Muscle layer of duodenum (tissue), 2 donors: Measurements from ENCODE around the gene ASF1A.

Experiments used
- H3K27ac ChIP-seq: one replicate; pipeline ENCODE4 v1.7.0; 2013; ENCODE audit warnings: mild to moderate bottlenecking, low read length
- H3K27me3 ChIP-seq: one replicate; pipeline ENCODE4 v1.7.0; 2013; ENCODE audit warnings: low read depth, mild to moderate bottlenecking, control low read depth, low read length
- H3K36me3 ChIP-seq, 2 donors: one replicate each; pipeline ENCODE4 v1.7.0; 2013; ENCODE audit warnings: low read length in 2 of 2, control low read depth in 1 of 2, mild to moderate bottlenecking in 1 of 2; ENCODE audit not compliant: insufficient read depth in 2 of 2, control insufficient read depth in 1 of 2
- H3K4me1 ChIP-seq, 2 donors: one replicate each; pipeline ENCODE4 v1.7.0; 2013; ENCODE audit warnings: low read length in 2 of 2, mild to moderate bottlenecking in 2 of 2, control low read depth in 1 of 2, moderate library complexity in 1 of 2; ENCODE audit not compliant: insufficient read depth in 2 of 2, control insufficient read depth in 1 of 2
- H3K4me3 ChIP-seq, 2 donors: one replicate each; pipeline ENCODE4 v1.7.0; 2013; ENCODE audit warnings: low read length in 2 of 2, low read depth in 1 of 2, mild to moderate bottlenecking in 1 of 2
- H3K9me3 ChIP-seq, 2 donors: one replicate each; pipeline ENCODE4 v1.7.0; 2013; ENCODE audit warnings: low read length in 2 of 2, control low read depth in 1 of 2, mild to moderate bottlenecking in 1 of 2; ENCODE audit not compliant: control insufficient read depth in 1 of 2
- donor health status: healthy.

Gene ASF1A

GRCh38 chr6:118896339-118897136 lies 2.6 kb downstream of the ASF1A start:
- H3K27me3 ChIP-seq, result no peaks in the 10 kb centered on the region
- H3K36me3 ChIP-seq, result peaks cover 8 to 11% of the 10 kb centered on the region in 2 donors
- no peak overlapping the region for H3K4me3 ChIP-seq
- H3K4me1 ChIP-seq, result peaks cover 12 to 19% of the 10 kb centered on the region in 2 donors
- H3K9me3 ChIP-seq, result no peaks in the 10 kb centered on the region
- H3K27ac ChIP-seq, result peak overlapping the region; percentile 19

- H3K27ac ChIP-seq, result no peak overlapping the region
- H3K4me1 ChIP-seq, result peaks cover 7 to 16% of the 10 kb centered on the region in 2 donors
These were observed 3.4 kb downstream of the ASF1A start for GRCh38 chr6:118897386-118897785.

DNA sequence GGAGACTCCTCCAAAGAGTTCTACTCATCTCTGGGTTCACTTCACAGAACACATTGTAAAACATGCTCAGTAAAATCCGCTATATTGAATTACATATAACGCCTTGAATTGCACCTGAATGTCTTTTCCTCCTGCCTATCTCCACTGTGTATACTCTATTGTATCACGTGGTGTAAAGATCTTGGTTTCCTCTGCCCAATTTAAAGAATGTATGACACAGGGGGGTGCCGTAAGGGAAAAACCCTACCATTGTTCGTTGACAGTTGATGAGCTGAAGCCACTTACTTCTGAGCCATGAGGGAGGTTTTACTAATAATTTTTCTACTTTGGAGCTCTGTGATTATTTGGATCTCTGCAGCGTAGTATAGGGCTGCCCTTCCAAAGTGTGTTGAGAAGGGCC lies 6.0 kb downstream of the ASF1A start:
- Histone ChIP-seq H3K27me3 (no peaks in the 10 kb centered on the region), H3K4me3 (no peak overlapping the region), H3K36me3 (peaks cover 20 to 22% of the 10 kb centered on the region in 2 donors), H3K27ac (no peak overlapping the region), H3K9me3 (no peaks in the 10 kb centered on the region), H3K4me1 (peaks cover 9 to 16% of the 10 kb centered on the region in 2 donors)

More at GRCh38 chr6:118897386-118897785, 3.4 kb downstream of the ASF1A start:
- no peaks in the 10 kb centered on the region for H3K27me3 ChIP-seq
- no peaks in the 10 kb centered on the region for H3K9me3 ChIP-seq
- H3K36me3 ChIP-seq, result peaks cover 8 to 11% of the 10 kb centered on the region in 2 donors
- no peak overlapping the region for H3K4me3 ChIP-seq

- Histone ChIP-seq H3K4me3 (no peak overlapping the region), H3K27ac (no peak overlapping the region), H3K36me3 (peaks cover 40 to 42% of the 10 kb centered on the region in 2 donors), H3K4me1 (peaks cover under 1 to 3% of the 10 kb centered on the region in 2 donors), H3K27me3 (no peaks in the 10 kb centered on the region), H3K9me3 (no peaks in the 10 kb centered on the region)
These were observed 8.8 kb downstream of the ASF1A start for GRCh38 chr6:118902726-118903125.

DNA sequence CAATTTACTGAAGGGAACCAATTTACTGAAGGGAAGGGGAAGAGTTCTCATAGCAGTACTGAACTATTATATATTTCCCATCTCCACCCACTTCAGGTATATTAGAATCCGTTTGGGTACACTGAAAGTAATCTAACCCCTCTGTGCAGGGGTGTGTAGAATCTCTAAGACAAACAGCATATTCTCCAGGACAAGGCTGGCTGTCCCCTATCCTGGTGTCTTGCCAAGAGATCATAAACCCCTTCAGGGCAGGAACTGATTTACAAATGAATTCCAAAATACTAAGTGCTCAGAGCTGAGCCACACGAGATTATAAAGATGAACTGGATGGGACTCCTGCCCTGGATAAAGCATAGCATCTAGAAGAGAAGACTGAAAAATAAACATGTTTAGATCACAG lies 9.2 kb downstream of the ASF1A start:
- no peaks in the 10 kb centered on the region for H3K9me3 ChIP-seq
- H3K4me1 ChIP-seq, result peaks cover 0 to 3% of the 10 kb centered on the region in 2 donors
- peaks cover 44 to 46% of the 10 kb centered on the region in 2 donors for H3K36me3 ChIP-seq
- H3K4me3 ChIP-seq, result no peak overlapping the region
- H3K27me3 ChIP-seq, result no peaks in the 10 kb centered on the region
- H3K27ac ChIP-seq, result no peak overlapping the region

DNA sequence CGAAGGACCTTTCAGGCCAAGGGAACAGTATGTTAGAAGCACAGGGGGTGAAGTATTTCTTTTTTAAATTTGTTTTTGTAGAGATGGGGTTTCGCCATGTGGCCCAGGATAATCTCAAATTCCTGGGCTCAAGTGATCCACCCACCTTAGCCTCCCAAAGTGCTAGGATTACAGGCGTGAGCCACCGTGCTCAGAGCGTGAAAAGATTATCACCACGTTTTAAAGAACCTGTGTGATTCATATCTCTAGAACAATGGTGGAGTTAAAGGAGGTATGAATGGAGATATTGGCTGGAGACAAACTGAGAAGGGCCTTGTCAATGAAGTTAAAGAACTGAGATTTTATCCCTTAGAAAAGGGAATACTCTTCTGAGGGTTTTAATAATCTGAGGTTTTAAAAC lies 9.7 kb downstream of the ASF1A start:
- Histone ChIP-seq H3K36me3 (peaks cover 46 to 50% of the 10 kb centered on the region in 2 donors), H3K27ac (no peak overlapping the region), H3K4me3 (no peak overlapping the region)

GRCh38 chr6:118905084-118905483 lies 11.1 kb downstream of the ASF1A start:
- no peaks in the 10 kb centered on the region for H3K9me3 ChIP-seq
- no peak overlapping the region for H3K4me3 ChIP-seq
- peaks cover 46 to 58% of the 10 kb centered on the region in 2 donors for H3K36me3 ChIP-seq
- no peaks in the 10 kb centered on the region for H3K27me3 ChIP-seq
- no peak overlapping the region for H3K27ac ChIP-seq
- H3K4me1 ChIP-seq, result peaks cover 0 to 3% of the 10 kb centered on the region in 2 donors

More for the DNA sequence above, 9.7 kb downstream of the ASF1A start:
- Histone ChIP-seq H3K9me3 (no peaks in the 10 kb centered on the region), H3K4me1 (peaks cover 0 to 3% of the 10 kb centered on the region in 2 donors), H3K27me3 (no peaks in the 10 kb centered on the region)

DNA sequence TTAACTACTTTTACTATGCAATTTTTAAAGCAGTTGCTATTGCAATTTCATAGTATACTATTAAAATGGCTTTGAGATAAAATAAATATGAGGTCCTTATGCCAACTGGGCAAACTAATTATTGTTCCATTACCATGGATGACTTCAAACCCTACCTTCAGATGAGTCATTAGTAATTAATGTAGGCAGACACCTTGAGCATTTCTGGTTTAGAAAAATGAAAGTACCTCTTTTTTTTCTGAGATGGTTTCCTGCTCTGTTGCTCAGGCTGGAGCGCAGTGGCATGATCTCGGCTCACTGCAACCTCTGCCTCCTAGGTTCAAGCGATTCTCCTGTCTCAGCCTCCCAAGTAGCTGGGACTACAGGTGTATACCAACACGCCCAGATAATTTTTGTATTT lies 11.9 kb downstream of the ASF1A start:
- Histone ChIP-seq H3K9me3 (no peaks in the 10 kb centered on the region), H3K27me3 (no peaks in the 10 kb centered on the region), H3K4me1 (peaks cover 0 to 3% of the 10 kb centered on the region in 2 donors), H3K27ac (no peak overlapping the region), H3K4me3 (no peak overlapping the region), H3K36me3 (peaks cover 51 to 61% of the 10 kb centered on the region in 2 donors)

- no peak overlapping the region for H3K4me3 ChIP-seq
- H3K4me1 ChIP-seq, result no peaks in the 10 kb centered on the region
- no peaks in the 10 kb centered on the region for H3K9me3 ChIP-seq
- H3K36me3 ChIP-seq, result peaks cover 66 to 75% of the 10 kb centered on the region in 2 donors
- no peaks in the 10 kb centered on the region for H3K27me3 ChIP-seq
- no peak overlapping the region for H3K27ac ChIP-seq
These were observed 14.5 kb downstream of the ASF1A start for GRCh38 chr6:118908441-118908840.

DNA sequence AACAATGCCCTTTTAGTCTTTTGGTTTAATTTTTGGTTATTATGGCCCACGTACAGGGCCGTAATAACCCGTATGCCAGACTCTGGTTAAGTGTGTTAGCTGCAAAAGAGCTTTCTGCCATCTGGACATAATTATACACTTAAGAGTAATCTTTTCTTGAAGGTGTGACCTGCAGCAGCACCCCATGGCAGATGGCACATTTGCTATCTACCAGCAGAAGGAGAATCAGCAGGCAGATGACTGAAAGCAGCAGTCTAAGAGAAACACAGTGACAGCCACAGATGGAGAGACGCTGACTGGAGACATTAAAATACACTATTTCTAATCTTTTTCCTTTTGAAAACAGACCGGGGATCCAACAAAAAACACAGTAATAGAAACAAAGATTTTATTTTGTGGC lies 18.7 kb downstream of the ASF1A start:
- no peaks in the 10 kb centered on the region for H3K9me3 ChIP-seq
- H3K27ac ChIP-seq, result no peak overlapping the region
- peaks cover 66 to 79% of the 10 kb centered on the region in 2 donors for H3K36me3 ChIP-seq
- H3K4me1 ChIP-seq, result no peaks in the 10 kb centered on the region
- no peaks in the 10 kb centered on the region for H3K27me3 ChIP-seq
- H3K4me3 ChIP-seq, result no peak overlapping the region

DNA sequence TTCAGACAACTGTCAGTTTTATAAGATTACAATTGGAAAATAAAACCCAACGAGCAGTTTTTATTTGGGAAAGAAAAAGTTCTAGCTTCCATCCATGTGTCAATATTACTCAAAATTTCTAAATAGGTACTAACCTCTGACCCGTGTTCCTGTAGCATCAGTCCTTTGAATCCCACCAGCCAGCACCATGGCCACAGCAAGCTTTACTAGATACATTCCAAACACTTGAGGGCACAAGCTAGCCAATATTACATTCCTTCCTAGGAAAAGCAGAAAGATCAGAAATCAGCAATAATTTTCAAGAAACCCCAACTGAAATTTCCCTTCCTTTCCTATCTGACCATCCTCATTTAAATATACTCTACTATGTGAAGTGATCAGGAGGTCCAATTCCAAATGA lies 19.2 kb downstream of the ASF1A start:
- no peaks in the 10 kb centered on the region for H3K27me3 ChIP-seq
- H3K27ac ChIP-seq, result no peak overlapping the region
- no peak overlapping the region for H3K4me3 ChIP-seq
- H3K9me3 ChIP-seq, result no peaks in the 10 kb centered on the region
- peaks cover 63 to 79% of the 10 kb centered on the region in 2 donors for H3K36me3 ChIP-seq
- no peaks in the 10 kb centered on the region for H3K4me1 ChIP-seq
